ENCODE results near the gene TRPV2. TPM values are rescaled to one million over a fixed set of nuclear protein-coding genes. Genes with fewer than 3 reads are reported as not detected.

Gene TRPV2
- total RNA-seq, 1 experiment from 2014 or later: 0.87 TPM

DNA sequence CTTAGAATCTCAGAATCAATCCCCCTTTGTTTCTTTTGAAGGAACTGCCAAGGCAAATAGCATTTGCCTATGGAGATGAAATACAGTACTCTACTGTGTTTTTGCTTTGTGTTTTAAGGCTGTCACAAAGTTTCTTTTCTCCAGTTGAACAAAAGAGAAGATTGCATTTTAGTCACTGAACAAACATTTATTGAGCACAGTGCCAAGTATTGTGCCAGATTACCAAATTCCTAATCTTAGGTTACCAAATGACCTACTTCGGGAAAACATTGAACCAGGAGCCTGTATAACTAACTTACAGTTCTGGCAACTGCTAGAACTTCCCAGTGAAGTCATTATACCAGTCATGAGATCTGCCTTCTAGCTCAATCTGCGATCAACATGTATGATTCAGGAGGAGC is 37.4 kb upstream of the TRPV2 start:
- peaks cover 19% of the 10 kb centered on the region for H3K4me1 Mint-ChIP-seq (ENCODE audit: low read depth, unreplicated experiment)
- DNase-seq: peak; percentile 33
- no peaks in the 10 kb centered on the region for H3K9me3 Mint-ChIP-seq (ENCODE audit: low read depth, unreplicated experiment)
- intact Hi-C loops (cut with micrococcal nuclease; ENCODE audit: unreplicated experiment): no loop called here
- H3K27me3 Mint-ChIP-seq (ENCODE audit: unreplicated experiment): no peaks in the 10 kb centered on the region
- BruUV-seq (replicated peaks): no TSS peak
- H3K27ac Mint-ChIP-seq (ENCODE audit: unreplicated experiment): no peak overlapping the region
- no peak overlapping the region for H3K4me3 Mint-ChIP-seq (ENCODE audit: low read depth, unreplicated experiment)
- TF ChIP-seq, protein P1, sequence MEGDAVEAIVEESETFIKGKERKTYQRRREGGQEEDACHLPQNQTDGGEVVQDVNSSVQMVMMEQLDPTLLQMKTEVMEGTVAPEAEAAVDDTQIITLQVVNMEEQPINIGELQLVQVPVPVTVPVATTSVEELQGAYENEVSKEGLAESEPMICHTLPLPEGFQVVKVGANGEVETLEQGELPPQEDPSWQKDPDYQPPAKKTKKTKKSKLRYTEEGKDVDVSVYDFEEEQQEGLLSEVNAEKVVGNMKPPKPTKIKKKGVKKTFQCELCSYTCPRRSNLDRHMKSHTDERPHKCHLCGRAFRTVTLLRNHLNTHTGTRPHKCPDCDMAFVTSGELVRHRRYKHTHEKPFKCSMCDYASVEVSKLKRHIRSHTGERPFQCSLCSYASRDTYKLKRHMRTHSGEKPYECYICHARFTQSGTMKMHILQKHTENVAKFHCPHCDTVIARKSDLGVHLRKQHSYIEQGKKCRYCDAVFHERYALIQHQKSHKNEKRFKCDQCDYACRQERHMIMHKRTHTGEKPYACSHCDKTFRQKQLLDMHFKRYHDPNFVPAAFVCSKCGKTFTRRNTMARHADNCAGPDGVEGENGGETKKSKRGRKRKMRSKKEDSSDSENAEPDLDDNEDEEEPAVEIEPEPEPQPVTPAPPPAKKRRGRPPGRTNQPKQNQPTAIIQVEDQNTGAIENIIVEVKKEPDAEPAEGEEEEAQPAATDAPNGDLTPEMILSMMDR (IDR thresholded peaks at IDR 0.05; ENCODE audit: unreplicated experiment): no peak
- CTCF ChIA-PET: interaction anchor here (1.7 kb wide), 1 partner anchor 14 kb away, joined by 8 read pairs; no protein-coding TSS in a partner anchor
- H3K36me3 Mint-ChIP-seq (ENCODE audit: insufficient read depth, unreplicated experiment): peaks cover 26% of the 10 kb centered on the region

- no TSS peak for BruUV-seq (replicated peaks)
- Mint-ChIP-seq H3K36me3 (ENCODE audit: insufficient read depth, unreplicated experiment) (peaks cover 33% of the 10 kb centered on the region), H3K27me3 (ENCODE audit: unreplicated experiment) (no peaks in the 10 kb centered on the region), H3K4me1 (ENCODE audit: low read depth, unreplicated experiment) (peaks cover 20% of the 10 kb centered on the region), H3K9me3 (ENCODE audit: low read depth, unreplicated experiment) (no peaks in the 10 kb centered on the region), H3K27ac (ENCODE audit: unreplicated experiment) (peak overlapping the region; percentile 78), H3K4me3 (ENCODE audit: low read depth, unreplicated experiment) (peak overlapping the region; percentile 32)
- TF ChIP-seq, protein P1 (IDR thresholded peaks at IDR 0.05; ENCODE audit: unreplicated experiment): no peak
- DNase-seq: peak; percentile 53
- CTCF ChIA-PET: interaction anchor here (1.7 kb wide), 1 partner anchor 15 kb away, joined by 8 read pairs; no protein-coding TSS in a partner anchor
- intact Hi-C loops (cut with micrococcal nuclease; ENCODE audit: unreplicated experiment): no loop called here
Observed at GRCh38 chr17:16378636-16379282, 36.6 kb upstream of the TRPV2 start.

GRCh38 chr17:16379654-16380053 is 35.7 kb upstream of the TRPV2 start:
- Mint-ChIP-seq H3K27ac (ENCODE audit: unreplicated experiment) (no peak overlapping the region), H3K9me3 (ENCODE audit: low read depth, unreplicated experiment) (no peaks in the 10 kb centered on the region), H3K36me3 (ENCODE audit: insufficient read depth, unreplicated experiment) (peaks cover 33% of the 10 kb centered on the region), H3K4me1 (ENCODE audit: low read depth, unreplicated experiment) (peaks cover 20% of the 10 kb centered on the region), H3K4me3 (ENCODE audit: low read depth, unreplicated experiment) (no peak overlapping the region), H3K27me3 (ENCODE audit: unreplicated experiment) (no peaks in the 10 kb centered on the region)
- intact Hi-C loops (cut with micrococcal nuclease; ENCODE audit: unreplicated experiment): no loop called here
- TF ChIP-seq, protein P1 (IDR thresholded peaks at IDR 0.05; ENCODE audit: unreplicated experiment): no peak
- CTCF ChIA-PET: interaction anchor here (1.7 kb wide), 1 partner anchor 16 kb away, joined by 8 read pairs; no protein-coding TSS in a partner anchor
- no TSS peak for BruUV-seq (replicated peaks)
- no peak for DNase-seq

GRCh38 chr17:16380640-16381495 is 34.5 kb upstream of the TRPV2 start, which contains the start of gene UBB:
UBB (plus strand) TSS chr17:16381091; CDS start chr17:16381908, 817 bp downstream.
- H3K4me3 Mint-ChIP-seq (ENCODE audit: low read depth, unreplicated experiment): peak within 1 kb of the TSS; percentile 85
- H3K27me3 Mint-ChIP-seq (ENCODE audit: unreplicated experiment): no peaks in the 10 kb centered on the region
- intact Hi-C loops (cut with micrococcal nuclease; ENCODE audit: unreplicated experiment): no loop called here
- H3K9me3 Mint-ChIP-seq (ENCODE audit: low read depth, unreplicated experiment): no peaks in the 10 kb centered on the region
- no TSS peak for BruUV-seq (replicated peaks)
- H3K4me1 Mint-ChIP-seq (ENCODE audit: low read depth, unreplicated experiment): peaks cover 20% of the 10 kb centered on the region
- peak; percentile 84 for DNase-seq
- H3K27ac Mint-ChIP-seq (ENCODE audit: unreplicated experiment): peak within 1 kb of the TSS; percentile 99
- peaks cover 33% of the 10 kb centered on the region for H3K36me3 Mint-ChIP-seq (ENCODE audit: insufficient read depth, unreplicated experiment)
- CTCF ChIA-PET: interaction anchor here (0.6 to 1.0 kb wide), 4 partner anchors 17 to 76 kb away, joined by 4 to 9 read pairs (median 4); no protein-coding TSS in a partner anchor
- TF ChIP-seq, protein P1 (IDR thresholded peaks at IDR 0.05; ENCODE audit: unreplicated experiment): no peak

All from Calu3 (cell line).